ENCODE results near the gene SND1. TPM values are rescaled to one million over a fixed set of nuclear protein-coding genes. Genes with fewer than 3 reads are reported as not detected.

The SND1 gene
- polyA plus RNA-seq, 3 donors: 67.1 to 171 (median 69.6) TPM

- WGBS, 3 donors: 45 to 75% (median 45%) methylated on average over 2 of the region's 2 CpGs
- no peak overlapping the region for H3K27ac ChIP-seq (ENCODE audit: low read depth, low read length)
Observed at GRCh38 chr7:127913686-127914085, 261.7 kb downstream of the SND1 start.

- 96 to 99% (median 96%) methylated on average over 6 of the region's 6 CpGs for WGBS, 3 donors
- H3K27ac ChIP-seq (ENCODE audit: low read depth, low read length): no peak overlapping the region
Observed at GRCh38 chr7:127914693-127915092, 262.7 kb downstream of the SND1 start.

- no peak overlapping the region for H3K27ac ChIP-seq (ENCODE audit: low read depth, low read length)
- WGBS, 3 donors: 85 to 89% (median 89%) methylated on average over 3 of the region's 3 CpGs
Observed at GRCh38 chr7:127916735-127917134, 264.7 kb downstream of the SND1 start.

- H3K27ac ChIP-seq (ENCODE audit: low read depth, low read length): no peak overlapping the region
- 78 to 89% (median 84%) methylated on average over 8 of the region's 8 CpGs for WGBS, 3 donors
Observed at GRCh38 chr7:127918130-127918529, 266.1 kb downstream of the SND1 start.

GRCh38 chr7:127920787-127921438 lies 268.9 kb downstream of the SND1 start:
- WGBS, 3 donors: 82 to 91% (median 91%) methylated on average over 2 of the region's 2 CpGs
- no peak overlapping the region for H3K27ac ChIP-seq (ENCODE audit: low read depth, low read length)

GRCh38 chr7:127922656-127923055 lies 270.7 kb downstream of the SND1 start:
- 98 to 100% (median 100%) methylated on average over 1 of the region's 1 CpG for WGBS, 3 donors
- H3K27ac ChIP-seq (ENCODE audit: low read depth, low read length): no peak overlapping the region

GRCh38 chr7:127924874-127925273 lies 272.9 kb downstream of the SND1 start:
- H3K27ac ChIP-seq (ENCODE audit: low read depth, low read length): no peak overlapping the region

- 46 to 76% (median 70%) methylated on average over 3 of the region's 3 CpGs for WGBS, 3 donors
- no peak overlapping the region for H3K27ac ChIP-seq (ENCODE audit: low read depth, low read length)
Observed at GRCh38 chr7:127927348-127927696, 275.3 kb downstream of the SND1 start.

GRCh38 chr7:127928222-127928621 lies 276.2 kb downstream of the SND1 start:
- H3K27ac ChIP-seq (ENCODE audit: low read depth, low read length): no peak overlapping the region
- 72 to 93% (median 88%) methylated on average over 3 of the region's 3 CpGs for WGBS, 3 donors

GRCh38 chr7:127928852-127929251 lies 276.9 kb downstream of the SND1 start:
- 81 to 87% (median 84%) methylated on average over 6 of the region's 6 CpGs for WGBS, 3 donors

GRCh38 chr7:127930341-127931328 lies 278.6 kb downstream of the SND1 start:
- H3K27ac ChIP-seq (ENCODE audit: low read depth, low read length): no peak overlapping the region
- 53 to 99% (median 94%) methylated on average over 3 of the region's 3 CpGs for WGBS, 3 donors

More at GRCh38 chr7:127928852-127929251, 276.9 kb downstream of the SND1 start:
- H3K27ac ChIP-seq (ENCODE audit: low read depth, low read length): no peak overlapping the region

GRCh38 chr7:127932076-127932475 lies 280.1 kb downstream of the SND1 start:
- 97 to 100% (median 98%) methylated on average over 1 of the region's 1 CpG for WGBS, 3 donors
- H3K27ac ChIP-seq (ENCODE audit: low read depth, low read length): no peak overlapping the region

GRCh38 chr7:127932496-127932895 lies 280.5 kb downstream of the SND1 start:
- WGBS, 3 donors: 53 to 100% (median 100%) methylated on average over 1 of the region's 1 CpG
- H3K27ac ChIP-seq (ENCODE audit: low read depth, low read length): no peak overlapping the region

- no peak overlapping the region for H3K27ac ChIP-seq (ENCODE audit: low read depth, low read length)
- WGBS, 3 donors: 84 to 89% (median 85%) methylated on average over 4 of the region's 4 CpGs
Observed at GRCh38 chr7:127933146-127933545, 281.2 kb downstream of the SND1 start.

- 91 to 97% (median 96%) methylated on average over 5 of the region's 5 CpGs for WGBS, 3 donors
- no peak overlapping the region for H3K27ac ChIP-seq (ENCODE audit: low read depth, low read length)
Observed at GRCh38 chr7:127934711-127935110, 282.7 kb downstream of the SND1 start.

- 56 to 95% (median 85%) methylated on average over 6 of the region's 6 CpGs for WGBS, 3 donors
Observed at GRCh38 chr7:127935847-127936376, 283.9 kb downstream of the SND1 start.

GRCh38 chr7:127937066-127937680 lies 285.2 kb downstream of the SND1 start:
- H3K27ac ChIP-seq (ENCODE audit: low read depth, low read length): no peak overlapping the region
- 69 to 87% (median 80%) methylated on average over 3 of the region's 3 CpGs for WGBS, 3 donors

More at GRCh38 chr7:127935847-127936376, 283.9 kb downstream of the SND1 start:
- H3K27ac ChIP-seq (ENCODE audit: low read depth, low read length): no peak overlapping the region

GRCh38 chr7:127938588-127938987 lies 286.6 kb downstream of the SND1 start:
- no peak overlapping the region for H3K27ac ChIP-seq (ENCODE audit: low read depth, low read length)
- 86 to 92% (median 87%) methylated on average over 2 of the region's 2 CpGs for WGBS, 3 donors

Data from adipose tissue (tissue), 3 donors.